ENCODE measurements around the gene BBS1. TPM values are rescaled to one million over a fixed set of nuclear protein-coding genes. Genes with fewer than 3 reads are reported as not detected.

BBS1 gene
- total and polyA plus RNA-seq, 2 donors (not counting 3 experiments of a cell fraction or from before 2014, with no cell fraction given) = 29.2 to 32.9 TPM

DNA sequence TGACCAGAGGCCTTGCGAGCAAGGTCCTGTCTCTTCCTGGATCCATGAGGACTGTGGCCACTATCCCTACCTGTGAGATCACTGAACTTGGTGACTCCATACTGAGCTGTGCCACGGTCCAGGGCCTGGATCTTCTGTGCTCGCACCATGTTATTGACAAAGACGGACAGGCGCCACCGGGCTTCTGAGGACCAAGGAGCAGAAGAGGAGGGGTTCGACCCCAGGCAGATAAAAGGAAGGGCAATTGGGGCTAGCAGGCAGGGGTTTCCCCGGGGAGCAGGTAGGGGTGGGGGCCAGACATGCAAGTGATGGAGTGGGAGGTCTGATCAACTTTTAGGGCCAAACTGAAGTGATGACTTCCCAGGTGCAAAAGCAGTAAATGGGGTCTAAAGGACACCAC is 55.8 kb downstream of the BBS1 start:
- DNase-seq (ENCODE audit: low read depth, low spot score) (no peak), FAIRE-seq (no peak)
- Histone ChIP-seq H4K20me1 (replicated peaks; ENCODE audit: control insufficient read depth, extremely low read depth, insufficient read depth, low read length) (no peaks in the 10 kb centered on the region), H3K27ac (ENCODE audit: insufficient read depth, low read depth, low read length) (no peak overlapping the region), H3K9me1 (replicated peaks; ENCODE audit: control insufficient read depth, extremely low read depth, insufficient read depth, low read length) (no peaks in the 10 kb centered on the region), H3K9me3 (replicated peaks; ENCODE audit: control insufficient read depth, insufficient read depth, low read length) (no peaks in the 10 kb centered on the region), H3K27me3 (ENCODE audit: control insufficient read depth in 2 of 2, insufficient read depth in 2 of 2, low read length in 2 of 2) (no peaks in the 10 kb centered on the region), H3K4me1 (ENCODE audit: control insufficient read depth, extremely low read depth, insufficient read depth, low read length) (peaks cover 3% of the 10 kb centered on the region), H3K9ac (replicated peaks; ENCODE audit: extremely low read depth, insufficient read depth, low read length) (no peak overlapping the region), H3K36me3 (ENCODE audit: control insufficient read depth in 2 of 2, extremely low read depth in 1 of 2, insufficient read depth in 2 of 2, low read length in 2 of 2) (no peaks in the 10 kb centered on the region), H3K4me3 (replicated peaks in 1 of 3; ENCODE audit: insufficient read depth in 1 of 3, low read depth in 1 of 3, low read length in 3 of 3) (no peak overlapping the region), H3K79me2 (ENCODE audit: control insufficient read depth, insufficient read depth, low read length) (no peaks in the 10 kb centered on the region), H3K4me2 (ENCODE audit: insufficient read depth, low read length) (no peak overlapping the region), H2AFZ (ENCODE audit: low read depth, low read length) (no peak overlapping the region)
- intact Hi-C loops (cut with micrococcal nuclease) (no loop called here), dilution Hi-C loops (cut with MboI; ENCODE audit: extremely low pct_ligation_motif_present, low sequenced_read_pairs) (no loop called here)
- POLR2A ChIA-PET = no interaction called here
- no TSS peak for BruUV-seq (replicated peaks)
- CTCF ChIA-PET = no interaction called here
- TF ChIP-seq EZH2 (IDR thresholded peaks at IDR 0.05; ENCODE audit: borderline replicate concordance, low read depth, low read length, severe bottlenecking) = no peak

DNA sequence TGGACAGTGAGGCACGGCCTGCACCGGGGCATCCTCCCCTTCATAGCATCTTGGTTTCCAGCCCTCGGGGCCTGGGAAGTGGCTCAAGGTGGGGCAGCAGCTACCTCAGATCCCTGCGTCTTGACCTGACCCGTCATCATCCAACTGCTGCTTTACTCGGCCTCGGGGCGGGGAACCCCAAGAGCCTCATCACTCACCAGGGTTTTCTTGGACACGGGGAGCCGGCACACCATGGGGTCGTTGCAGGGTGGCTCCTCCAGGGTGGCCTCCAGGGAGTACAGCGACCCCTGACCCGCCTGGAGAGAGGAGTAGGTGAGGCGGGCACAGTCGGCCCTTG is 57.3 kb downstream of the BBS1 start:
- peak overlapping the region in 1 of 3 experiments; percentile 44 for H3K4me3 ChIP-seq (replicated peaks in 1 of 3; ENCODE audit: insufficient read depth in 1 of 3, low read depth in 1 of 3, low read length in 3 of 3)
- H3K9me1 ChIP-seq (replicated peaks; ENCODE audit: control insufficient read depth, extremely low read depth, insufficient read depth, low read length) = no peaks in the 10 kb centered on the region
- no peaks in the 10 kb centered on the region for H3K27me3 ChIP-seq (ENCODE audit: control insufficient read depth in 2 of 2, insufficient read depth in 2 of 2, low read length in 2 of 2)
- DNase-seq (ENCODE audit: low read depth, low spot score) (no peak), FAIRE-seq (no peak)
- H4K20me1 ChIP-seq (replicated peaks; ENCODE audit: control insufficient read depth, extremely low read depth, insufficient read depth, low read length) = no peaks in the 10 kb centered on the region
- no peak overlapping the region for H3K9ac ChIP-seq (replicated peaks; ENCODE audit: extremely low read depth, insufficient read depth, low read length)
- CTCF ChIA-PET = interaction anchor here (1.6 to 2.9 kb wide), 5 partner anchors 9 to 111 kb away, joined by 3 to 18 read pairs (median 7); partner anchors contain the start of gene RBM4B
- peaks cover 3% of the 10 kb centered on the region for H3K4me1 ChIP-seq (ENCODE audit: control insufficient read depth, extremely low read depth, insufficient read depth, low read length)
- intact Hi-C loops (cut with micrococcal nuclease) (no loop called here), dilution Hi-C loops (cut with MboI; ENCODE audit: extremely low pct_ligation_motif_present, low sequenced_read_pairs) (no loop called here)
- TF ChIP-seq MAX (IDR thresholded peaks at IDR 0.05; ENCODE audit: insufficient read depth, insufficient read length) = no peak
- no peak for TF ChIP-seq POLR2AphosphoS5 (IDR thresholded peaks at IDR 0.05; ENCODE audit: insufficient read depth, low read depth, low read length)
- no peak for TF ChIP-seq EZH2 (IDR thresholded peaks at IDR 0.05; ENCODE audit: borderline replicate concordance, low read depth, low read length, severe bottlenecking)
- no peak for TF ChIP-seq POLR2A (IDR thresholded peaks at IDR 0.05; ENCODE audit: low read depth, low read length)
- TF ChIP-seq, protein P1, sequence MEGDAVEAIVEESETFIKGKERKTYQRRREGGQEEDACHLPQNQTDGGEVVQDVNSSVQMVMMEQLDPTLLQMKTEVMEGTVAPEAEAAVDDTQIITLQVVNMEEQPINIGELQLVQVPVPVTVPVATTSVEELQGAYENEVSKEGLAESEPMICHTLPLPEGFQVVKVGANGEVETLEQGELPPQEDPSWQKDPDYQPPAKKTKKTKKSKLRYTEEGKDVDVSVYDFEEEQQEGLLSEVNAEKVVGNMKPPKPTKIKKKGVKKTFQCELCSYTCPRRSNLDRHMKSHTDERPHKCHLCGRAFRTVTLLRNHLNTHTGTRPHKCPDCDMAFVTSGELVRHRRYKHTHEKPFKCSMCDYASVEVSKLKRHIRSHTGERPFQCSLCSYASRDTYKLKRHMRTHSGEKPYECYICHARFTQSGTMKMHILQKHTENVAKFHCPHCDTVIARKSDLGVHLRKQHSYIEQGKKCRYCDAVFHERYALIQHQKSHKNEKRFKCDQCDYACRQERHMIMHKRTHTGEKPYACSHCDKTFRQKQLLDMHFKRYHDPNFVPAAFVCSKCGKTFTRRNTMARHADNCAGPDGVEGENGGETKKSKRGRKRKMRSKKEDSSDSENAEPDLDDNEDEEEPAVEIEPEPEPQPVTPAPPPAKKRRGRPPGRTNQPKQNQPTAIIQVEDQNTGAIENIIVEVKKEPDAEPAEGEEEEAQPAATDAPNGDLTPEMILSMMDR (IDR thresholded peaks at IDR 0.05; ENCODE audit: extremely low read depth in 1 of 2, insufficient read depth in 1 of 2, low read depth in 1 of 2, low read length in 2 of 2) = no peak
- no peak overlapping the region for H3K27ac ChIP-seq (ENCODE audit: insufficient read depth, low read depth, low read length)
- POLR2A ChIA-PET = interaction anchor here (0.6 to 1.8 kb wide), 3 partner anchors 49 to 364 kb away, joined by 3 to 4 read pairs (median 3); partner anchors contain the start of genes RBM14 and RBM4
- H3K36me3 ChIP-seq (ENCODE audit: control insufficient read depth in 2 of 2, extremely low read depth in 1 of 2, insufficient read depth in 2 of 2, low read length in 2 of 2) = no peaks in the 10 kb centered on the region
- peak overlapping the region; percentile 69 for H3K4me2 ChIP-seq (ENCODE audit: insufficient read depth, low read length)
- no TSS peak for BruUV-seq (replicated peaks)
- no peaks in the 10 kb centered on the region for H3K9me3 ChIP-seq (replicated peaks; ENCODE audit: control insufficient read depth, insufficient read depth, low read length)
- peak overlapping the region; percentile 70 for H2AFZ ChIP-seq (ENCODE audit: low read depth, low read length)
- no peaks in the 10 kb centered on the region for H3K79me2 ChIP-seq (ENCODE audit: control insufficient read depth, insufficient read depth, low read length)

Data from endothelial cell of umbilical vein (primary cell).